Measurements from ENCODE around the gene MYT1.

Gene MYT1

GRCh38 chr20:64212755-64213154 lies 48.5 kb downstream of the MYT1 start:
- DNase-seq (ENCODE audit: low read depth in 2 of 2) = no peak

DNA sequence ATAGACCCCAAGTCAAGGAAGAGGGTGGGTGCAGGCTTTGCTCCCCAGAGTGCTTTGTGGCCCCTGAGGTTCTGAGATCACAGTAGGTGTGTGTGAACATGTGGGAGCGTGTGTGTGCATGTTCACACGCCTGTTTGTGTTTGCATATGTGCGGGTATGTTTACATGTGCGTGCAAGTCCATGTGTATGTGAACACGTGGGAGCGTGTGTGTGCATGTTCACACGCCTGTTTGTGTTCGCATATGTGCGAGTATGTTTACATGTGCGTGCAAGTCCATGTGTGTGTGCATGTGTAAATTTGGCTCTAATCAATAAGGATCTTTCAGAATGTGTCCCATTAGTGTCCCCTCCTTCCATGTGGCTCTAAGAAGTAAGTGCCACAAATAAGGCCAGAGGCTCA lies 49.9 kb downstream of the MYT1 start:
- DNase-seq (ENCODE audit: low read depth in 2 of 2) = no peak

DNA sequence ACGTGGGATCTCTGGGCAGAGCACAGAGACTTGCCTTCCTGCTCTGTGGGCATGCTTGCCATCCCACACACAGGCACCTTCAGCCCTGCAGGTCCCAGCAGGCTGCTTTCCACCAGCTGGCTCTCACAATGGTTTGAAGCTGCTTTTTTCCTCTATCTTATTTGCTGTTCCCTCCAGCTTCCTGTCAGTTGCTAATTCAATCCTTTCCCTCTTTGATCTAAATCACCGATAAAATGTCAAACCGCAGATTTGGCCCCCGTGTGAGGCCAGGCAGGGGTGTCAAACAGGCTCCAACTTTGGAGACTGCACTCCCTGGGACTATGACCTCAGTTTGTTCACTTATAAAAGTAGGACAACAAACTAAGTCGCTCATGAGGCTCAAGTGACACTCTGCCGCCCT lies 50.7 kb downstream of the MYT1 start:
- no peak for DNase-seq (ENCODE audit: low read depth in 2 of 2)

- no peak for DNase-seq (ENCODE audit: low read depth in 2 of 2)
These were observed 51.8 kb downstream of the MYT1 start for GRCh38 chr20:64216036-64216435.

DNA sequence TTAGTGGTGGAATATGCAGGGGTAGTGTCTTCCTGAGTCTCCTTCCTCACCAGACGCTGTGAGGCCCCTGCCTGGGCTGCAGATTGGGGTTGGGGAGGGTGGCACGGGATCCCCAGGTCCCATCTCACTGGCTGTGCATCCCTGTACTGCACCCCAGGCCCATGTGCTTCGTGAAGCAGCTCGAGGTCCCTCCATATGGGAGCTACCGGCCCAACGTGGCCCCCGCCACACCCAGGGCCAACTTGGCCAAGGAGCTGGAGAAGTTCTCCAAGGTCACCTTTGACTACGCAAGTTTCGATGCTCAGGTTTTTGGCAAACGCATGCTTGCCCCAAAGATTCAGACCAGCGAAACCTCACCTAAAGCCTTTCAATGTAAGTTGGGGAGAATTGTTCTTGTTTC lies 52.7 kb downstream of the MYT1 start:
- no peak for DNase-seq (ENCODE audit: low read depth in 2 of 2)

DNA sequence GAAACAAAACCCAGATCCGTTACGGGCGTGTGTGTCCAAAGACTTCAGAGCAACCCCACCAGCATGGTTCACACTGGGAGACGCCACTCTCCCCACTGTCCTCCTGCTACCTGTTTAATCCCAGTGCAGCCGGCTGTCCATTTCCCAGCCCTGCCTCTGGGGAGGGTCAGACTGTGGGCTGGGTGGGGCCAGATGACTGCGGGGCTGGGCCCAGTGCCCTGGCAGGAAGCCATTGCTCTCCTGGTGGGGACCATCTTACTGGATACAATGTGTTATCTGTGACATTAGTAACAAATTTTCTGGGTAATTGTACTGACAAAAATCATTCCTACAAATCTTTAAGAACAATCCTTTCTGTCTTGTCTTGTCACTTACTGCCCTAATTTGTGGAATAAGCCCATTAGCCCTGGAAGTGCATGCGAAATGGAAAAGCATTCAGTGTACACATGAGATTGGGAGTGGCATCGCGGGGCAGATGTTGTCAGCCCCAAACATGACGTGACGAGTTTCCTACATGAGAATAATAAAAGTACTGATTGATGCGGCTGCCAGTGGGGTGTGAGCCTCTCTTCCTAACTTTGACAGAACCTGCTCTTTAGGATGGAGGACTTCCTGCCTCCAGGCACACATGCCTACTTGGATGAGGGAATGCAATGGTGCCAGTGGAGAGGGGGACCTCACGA lies 53.4 kb downstream of the MYT1 start:
- no peak for DNase-seq (ENCODE audit: low read depth in 2 of 2)

DNA sequence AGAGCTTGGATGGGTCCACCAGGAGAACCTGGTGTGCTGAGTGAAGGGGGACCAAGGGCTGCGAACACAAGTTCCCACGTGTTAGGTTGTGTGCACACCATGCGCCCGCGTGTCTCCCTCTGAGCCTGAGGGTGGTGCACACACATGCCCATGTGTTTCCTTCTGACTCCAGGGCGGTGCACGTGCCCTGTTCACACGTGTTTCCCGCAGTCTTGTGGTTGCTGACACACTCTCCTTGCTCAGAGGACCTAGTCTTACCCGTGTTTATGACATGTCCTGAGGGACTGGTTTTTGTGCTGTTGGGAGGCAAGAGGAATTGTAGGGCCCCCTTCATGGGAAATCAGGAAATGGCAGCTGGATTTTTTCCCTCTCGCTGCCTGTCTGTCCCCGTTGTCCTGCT lies 55.0 kb downstream of the MYT1 start:
- no peak for DNase-seq (ENCODE audit: low read depth in 2 of 2)

DNA sequence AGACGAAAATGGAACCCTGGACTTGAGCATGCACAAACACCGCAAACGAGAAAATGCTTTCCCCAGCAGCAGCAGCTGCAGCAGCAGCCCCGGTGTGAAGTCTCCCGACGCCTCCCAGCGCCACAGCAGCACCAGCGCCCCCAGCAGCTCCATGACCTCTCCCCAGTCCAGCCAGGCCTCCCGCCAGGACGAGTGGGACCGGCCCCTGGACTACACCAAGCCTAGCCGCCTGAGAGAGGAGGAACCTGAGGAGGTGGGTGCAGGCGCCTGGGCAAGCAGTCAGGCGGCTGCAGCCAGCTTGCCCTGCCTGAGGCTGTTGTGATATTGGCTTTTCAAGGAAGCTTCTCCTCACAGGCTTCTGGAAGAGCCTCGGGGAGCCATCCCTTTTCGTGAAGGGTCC lies 55.5 kb downstream of the MYT1 start:
- DNase-seq (ENCODE audit: low read depth in 2 of 2) = no peak

- DNase-seq (ENCODE audit: low read depth in 2 of 2) = no peak
These were observed 56.2 kb downstream of the MYT1 start for GRCh38 chr20:64220420-64220819.

DNA sequence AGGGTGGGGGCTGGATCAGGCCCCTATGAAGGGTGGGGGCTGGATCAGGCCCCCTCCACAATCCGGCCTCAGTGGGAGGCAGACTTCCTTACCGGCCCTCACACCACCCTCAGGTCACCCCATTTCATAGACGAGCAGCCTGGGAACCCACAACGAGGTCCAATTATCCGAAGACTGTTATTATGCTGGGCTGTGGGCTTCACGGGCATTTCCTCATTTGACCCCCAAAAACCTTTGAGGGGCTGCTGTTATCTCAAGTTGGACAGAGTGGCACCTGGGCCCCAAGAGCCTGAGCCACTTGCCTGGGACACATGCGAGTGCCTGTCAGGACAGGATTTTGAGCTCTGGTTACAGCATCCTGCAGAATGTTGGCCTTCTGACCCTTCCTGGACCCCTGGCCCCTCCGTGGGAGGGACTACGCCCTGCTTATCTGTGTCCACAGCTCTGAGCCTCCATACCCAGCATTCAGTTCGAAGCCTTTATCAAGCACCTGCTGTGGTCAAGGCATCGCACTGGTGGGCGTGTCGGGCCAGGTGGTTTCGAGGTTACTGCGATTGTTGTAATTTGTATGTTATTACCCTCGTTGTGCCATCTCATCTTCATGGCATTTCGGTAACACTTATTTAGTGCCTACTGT lies 56.8 kb downstream of the MYT1 start:
- no peak for DNase-seq (ENCODE audit: low read depth in 2 of 2)

DNA sequence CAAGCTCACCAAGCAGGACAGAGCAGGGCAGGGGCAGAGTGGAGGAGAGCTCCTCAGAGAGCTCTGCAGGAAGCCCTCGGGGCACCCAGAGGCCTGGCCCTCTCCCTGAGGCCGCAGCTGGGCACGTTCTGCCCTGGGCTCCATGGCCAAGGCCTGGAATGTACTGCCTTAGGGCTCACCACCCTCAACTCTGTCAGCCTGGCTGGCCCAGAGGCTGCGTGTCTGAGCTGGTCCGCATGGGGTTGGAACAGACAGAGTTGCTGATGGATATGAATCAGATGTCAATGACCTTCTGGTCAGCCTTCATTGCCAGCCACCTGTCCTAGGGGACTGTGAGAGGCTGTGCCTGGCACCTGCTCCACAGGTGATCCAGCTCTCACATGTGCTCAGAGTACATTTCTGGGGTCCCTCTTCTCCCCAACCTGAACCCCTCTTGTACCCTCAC lies 58.1 kb downstream of the MYT1 start:
- DNase-seq (ENCODE audit: low read depth in 2 of 2) = no peak

GRCh38 chr20:64222851-64223525 lies 58.7 kb downstream of the MYT1 start:
- no peak for DNase-seq (ENCODE audit: low read depth in 2 of 2)

GRCh38 chr20:64223526-64224067 lies 59.3 kb downstream of the MYT1 start:
- DNase-seq (ENCODE audit: low read depth in 2 of 2) = no peak

DNA sequence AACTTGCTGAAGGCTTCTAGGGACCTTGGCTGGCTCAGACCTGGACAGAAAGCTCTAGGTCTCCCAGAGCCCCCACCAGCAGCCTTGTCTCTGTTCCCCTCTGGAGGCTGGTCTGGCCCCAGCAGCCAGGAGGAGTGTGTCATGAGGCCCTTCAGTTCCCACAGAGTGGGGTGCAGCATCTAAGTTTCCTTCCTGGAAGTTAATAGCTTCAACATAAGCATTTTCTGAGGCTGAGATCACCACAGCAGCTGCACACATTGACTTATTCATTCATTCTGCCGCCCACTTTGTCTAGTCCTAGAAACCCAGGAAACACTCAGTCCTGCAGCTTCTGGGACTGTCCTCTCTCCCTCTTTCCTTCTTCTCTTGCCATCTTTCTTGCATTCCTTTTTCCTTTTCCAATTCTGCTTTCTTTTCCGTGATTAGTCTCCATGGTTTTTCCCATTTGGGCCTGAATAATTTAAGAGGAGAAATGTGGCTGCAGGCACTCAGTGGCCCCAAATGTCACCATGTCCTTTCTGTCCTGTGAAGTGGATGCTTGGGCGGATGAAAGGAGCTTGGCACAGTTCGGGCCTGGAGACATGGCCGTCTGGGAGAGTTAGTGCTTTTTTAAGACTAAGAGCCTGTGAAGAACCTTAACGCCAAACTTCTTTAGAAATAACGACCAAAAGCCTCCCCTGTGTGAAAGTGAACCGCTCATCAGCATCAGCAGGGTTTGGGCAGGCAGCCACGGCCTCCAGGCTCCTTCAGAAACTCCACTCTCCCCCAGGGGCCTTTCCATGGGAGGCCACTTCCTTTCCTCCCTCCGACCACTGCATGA lies 60.3 kb downstream of the MYT1 start:
- DNase-seq (ENCODE audit: low read depth in 2 of 2) = no peak

- DNase-seq (ENCODE audit: low read depth in 2 of 2) = no peak
These were observed 60.9 kb downstream of the MYT1 start for GRCh38 chr20:64225171-64225595.

DNA sequence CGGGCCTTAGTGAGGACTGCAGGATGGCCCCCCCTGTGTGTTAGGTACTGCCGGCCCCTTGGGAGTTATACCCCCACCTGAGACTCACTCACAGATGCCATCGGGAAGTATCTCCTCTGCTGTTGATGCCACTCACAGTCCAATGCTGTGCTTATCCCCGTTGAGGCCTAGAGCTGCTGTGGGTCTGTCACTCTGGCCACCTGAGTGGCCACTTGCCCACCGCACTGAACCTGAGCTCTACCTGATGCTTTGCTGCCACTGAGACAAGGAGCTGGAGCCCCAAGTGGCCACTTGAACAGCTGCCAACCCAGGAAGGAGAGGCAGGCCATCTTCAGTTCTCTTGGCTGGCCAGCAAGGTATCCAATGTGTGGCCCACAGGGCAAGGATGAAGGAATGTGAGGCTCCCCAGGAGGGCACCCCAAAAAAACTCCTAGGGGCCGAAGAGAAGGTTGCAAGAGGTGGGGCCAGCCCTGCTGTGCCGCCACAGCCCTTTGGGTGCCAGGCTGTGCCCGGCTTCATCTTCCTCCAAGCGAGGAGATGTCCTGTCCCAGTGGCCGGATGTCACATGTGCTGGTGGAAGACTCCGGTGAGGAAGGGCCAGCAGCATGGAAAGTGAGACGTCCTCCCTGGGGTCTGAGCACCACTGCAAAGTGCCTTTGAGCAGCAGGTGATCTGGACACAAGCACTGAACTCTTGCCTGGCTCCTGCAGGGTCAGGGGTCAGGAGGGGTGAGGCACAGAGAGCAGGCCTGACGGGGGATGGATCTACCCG lies 61.8 kb downstream of the MYT1 start:
- no peak for DNase-seq (ENCODE audit: low read depth in 2 of 2)

DNA sequence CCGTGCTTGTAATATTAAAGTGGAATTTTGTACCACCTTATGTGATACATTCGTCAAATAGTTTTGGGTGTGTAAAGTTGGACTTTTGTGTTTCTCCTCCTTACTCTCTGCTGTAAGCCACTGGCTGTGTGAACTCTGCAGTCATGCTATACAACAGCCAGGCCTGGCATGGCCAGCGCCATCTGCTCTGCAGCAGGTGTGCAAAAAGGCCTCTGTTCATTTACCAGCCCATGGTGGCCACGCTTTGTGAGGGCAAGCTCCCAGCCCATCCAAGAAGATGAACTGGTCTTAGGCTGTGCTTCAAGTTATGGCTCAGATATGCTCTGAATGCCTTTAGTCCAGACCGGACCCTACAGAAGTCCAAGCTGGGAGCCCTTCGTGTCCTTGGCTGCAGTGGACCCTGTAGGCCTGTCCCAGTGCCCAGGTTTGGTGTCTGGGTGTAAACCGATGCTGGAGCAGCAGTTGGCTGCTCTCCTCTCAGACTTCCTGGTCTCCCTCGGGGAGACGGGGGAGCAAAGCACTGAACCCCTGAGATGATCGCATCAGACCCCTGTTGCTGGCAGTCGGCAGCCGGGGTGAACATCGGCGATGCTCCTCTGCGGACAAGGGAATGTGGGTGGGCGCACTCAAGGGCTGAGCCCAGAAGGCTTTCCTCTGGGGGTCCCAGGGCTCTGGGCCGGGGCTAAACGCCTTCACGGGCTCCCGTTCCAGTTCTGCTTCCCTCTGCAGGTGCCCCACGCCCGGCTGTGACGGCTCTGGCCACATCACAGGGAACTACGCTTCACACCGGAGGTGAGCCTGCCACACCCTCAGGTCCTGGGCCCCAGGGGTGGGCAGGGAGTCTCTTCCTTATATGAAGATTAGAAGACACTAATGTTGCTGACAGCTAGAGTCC lies 62.7 kb downstream of the MYT1 start:
- no peak for DNase-seq (ENCODE audit: low read depth in 2 of 2)

- no peak for DNase-seq (ENCODE audit: low read depth in 2 of 2)
These were observed 63.9 kb downstream of the MYT1 start for GRCh38 chr20:64228086-64228653.

DNA sequence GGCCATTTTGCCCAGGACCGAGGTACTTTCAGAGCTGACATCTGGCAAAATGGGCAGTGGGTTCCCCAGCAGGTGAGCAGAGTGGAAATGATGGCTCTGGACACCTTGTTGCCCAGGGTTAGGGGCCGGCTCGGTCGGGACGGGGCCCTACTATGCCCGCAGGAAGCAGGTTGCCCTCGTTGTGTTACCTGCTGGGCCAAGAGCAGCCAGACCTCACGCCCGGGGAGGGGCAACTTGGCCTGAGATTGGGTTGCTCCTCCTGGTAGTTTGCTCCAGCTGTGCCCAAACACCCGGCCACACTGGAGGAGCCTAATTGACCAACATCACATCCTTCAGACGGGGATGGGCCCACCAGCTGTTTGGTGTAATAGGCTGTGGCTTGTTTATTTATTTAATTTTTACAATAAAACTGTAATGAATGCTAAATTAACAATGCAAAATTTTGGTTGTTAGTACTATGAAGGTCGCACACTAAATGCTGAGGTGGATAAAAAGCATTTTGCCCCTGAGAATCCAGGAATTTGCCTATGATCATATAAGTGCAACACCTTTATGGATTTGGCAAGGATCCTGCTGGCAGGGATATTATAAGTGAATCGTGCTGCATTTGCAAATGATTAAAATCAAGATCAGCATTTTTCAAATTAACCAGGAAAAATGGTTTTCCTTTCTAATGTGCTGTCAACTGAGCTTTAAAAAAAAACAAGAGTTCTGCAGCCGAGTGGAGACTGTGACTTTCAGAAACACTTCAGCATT lies 64.7 kb downstream of the MYT1 start:
- DNase-seq (ENCODE audit: low read depth in 2 of 2) = no peak

Measured in stimulated activated CD8-positive, alpha-beta memory T cell treated with anti-CD3 and anti-CD28 coated beads, Interleukin-7, amount 100 ng/mL, for 4 hours (primary cell).